Stimulated activated CD4-positive, alpha-beta T cell treated with anti-CD3 and anti-CD28 coated beads, Interleukin-15, amount 100 ng/mL, for 24 hours (primary cell): ENCODE measurements around the gene OTOL1.
"Not testable (repeated sequence)": the region's sequence is repeated elsewhere in the genome, so short reads cannot be mapped to it uniquely, and the experiment has no call there.

Experiments
- DNase-seq: peaks from one replicate; pipeline ENCODE4 v3.0.0-alpha.2; 2020

The OTOL1 gene

DNA sequence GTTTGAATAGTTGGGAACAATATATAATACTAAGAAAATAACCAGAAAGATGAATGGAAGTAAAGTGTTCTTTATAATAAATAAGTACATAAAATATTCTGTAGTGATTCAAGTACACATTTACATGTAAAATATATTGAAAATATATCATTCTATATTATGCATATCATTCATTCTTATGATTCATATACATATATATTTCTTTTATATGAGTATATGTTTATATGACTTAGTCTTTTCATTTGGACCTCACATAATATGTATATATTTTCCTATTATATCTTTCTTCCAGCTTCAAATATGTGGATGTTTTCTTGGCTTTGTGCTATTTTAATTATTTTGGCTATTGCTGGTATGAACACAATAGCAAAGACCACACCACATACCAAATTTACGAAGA, at the start of gene OTOL1:
OTOL1 (plus strand) TSS at position 301 of the 400 bp plus-strand sequence; CDS start at position 301, 0 bp downstream.
- DNase-seq, result no peak

DNA sequence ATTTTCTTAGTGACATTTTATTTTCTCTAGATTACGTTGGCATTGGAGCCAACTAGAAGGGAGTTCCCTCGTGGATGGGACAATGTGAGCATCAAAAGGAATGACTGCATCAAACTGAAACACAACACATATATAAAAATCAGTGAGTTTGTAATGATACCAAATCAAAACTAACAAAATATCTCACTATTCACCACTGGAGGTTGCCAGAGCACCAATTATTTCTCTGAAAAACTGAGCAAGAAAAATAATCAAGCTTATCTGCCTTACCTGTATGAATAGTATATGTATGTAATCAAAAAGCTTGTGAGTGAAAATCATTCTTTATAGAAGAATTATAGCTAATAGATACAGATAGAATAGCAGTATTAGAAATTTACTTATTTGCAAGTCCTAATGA, 46.8 kb upstream of the OTOL1 start:
- no peak for DNase-seq

DNA sequence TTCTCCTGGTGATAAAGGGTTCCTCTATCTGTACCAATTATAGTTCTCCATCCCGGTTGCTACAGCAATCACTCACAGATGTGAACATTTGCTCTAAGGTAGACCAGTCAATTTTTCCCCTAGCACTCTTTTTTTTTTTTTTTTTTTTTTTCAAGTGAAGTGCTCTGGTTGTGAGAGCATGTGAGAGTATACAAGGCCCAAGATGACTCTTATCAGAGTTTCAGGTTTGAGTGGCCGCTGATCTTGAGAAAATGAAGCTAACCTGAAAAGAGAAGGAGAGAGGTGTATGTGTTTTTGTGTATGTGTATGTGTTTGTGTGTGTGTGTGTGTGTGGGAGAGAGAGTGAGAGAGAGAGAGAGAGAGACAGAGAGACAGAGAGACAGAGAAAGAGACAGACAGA, 44.4 kb upstream of the OTOL1 start:
- DNase-seq, result no peak

DNA sequence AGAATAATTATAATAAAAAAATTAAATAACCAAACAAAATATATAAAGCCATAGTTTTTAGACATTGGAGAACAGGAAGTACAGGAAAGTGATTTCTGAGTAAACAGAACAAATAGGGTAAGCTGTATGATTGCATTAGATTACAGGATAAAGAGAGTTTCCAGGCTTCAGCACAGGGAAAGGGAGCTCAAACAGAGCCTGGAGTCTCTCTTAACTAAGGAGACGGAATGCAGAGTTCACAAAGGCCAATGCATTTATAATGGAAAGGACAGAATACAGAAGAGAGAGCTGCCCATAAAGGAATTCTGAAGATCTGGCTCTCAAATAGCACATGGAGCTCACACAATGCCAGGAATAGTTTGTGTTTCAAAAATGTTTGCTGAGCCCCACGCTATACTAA, 42.0 kb upstream of the OTOL1 start:
- DNase-seq, result no peak

DNA sequence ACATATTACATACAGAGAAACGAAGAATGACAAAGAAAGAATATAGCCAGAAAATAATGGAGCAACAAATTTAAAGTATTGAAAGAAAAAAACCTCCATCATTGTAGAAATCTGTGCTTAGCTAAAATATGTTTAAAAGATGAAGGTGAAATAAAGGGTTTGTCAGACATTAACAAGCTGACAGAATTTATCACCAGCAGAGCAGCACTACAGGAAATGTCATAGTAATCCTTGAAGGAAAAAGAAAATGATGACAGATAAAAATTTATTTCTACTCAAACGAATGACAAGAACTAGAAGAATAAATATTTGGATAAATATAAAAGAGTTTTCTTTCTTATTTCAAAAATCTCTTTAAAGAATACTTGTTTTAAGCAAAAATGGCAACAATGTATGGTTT, 40.6 kb upstream of the OTOL1 start:
- no peak for DNase-seq

DNA sequence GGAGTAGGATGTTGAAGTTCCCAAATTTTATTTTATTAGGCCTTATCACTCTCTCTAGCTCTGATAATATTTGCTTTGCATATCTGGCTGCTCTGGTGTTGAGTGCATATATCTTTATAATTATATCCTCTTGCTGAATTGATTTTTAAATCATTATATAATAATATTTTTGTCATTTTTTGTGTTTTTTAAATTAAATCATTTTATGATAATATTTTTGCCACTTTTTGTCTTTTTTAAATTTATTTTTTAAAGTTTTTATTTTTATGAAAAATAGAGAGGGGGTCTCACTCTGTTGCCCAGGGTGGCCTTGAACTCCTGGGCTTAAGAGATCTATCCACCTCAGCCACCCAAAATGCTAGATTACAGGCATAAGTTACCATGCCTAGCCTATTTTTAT, 34.5 kb upstream of the OTOL1 start:
- no peak for DNase-seq

DNA sequence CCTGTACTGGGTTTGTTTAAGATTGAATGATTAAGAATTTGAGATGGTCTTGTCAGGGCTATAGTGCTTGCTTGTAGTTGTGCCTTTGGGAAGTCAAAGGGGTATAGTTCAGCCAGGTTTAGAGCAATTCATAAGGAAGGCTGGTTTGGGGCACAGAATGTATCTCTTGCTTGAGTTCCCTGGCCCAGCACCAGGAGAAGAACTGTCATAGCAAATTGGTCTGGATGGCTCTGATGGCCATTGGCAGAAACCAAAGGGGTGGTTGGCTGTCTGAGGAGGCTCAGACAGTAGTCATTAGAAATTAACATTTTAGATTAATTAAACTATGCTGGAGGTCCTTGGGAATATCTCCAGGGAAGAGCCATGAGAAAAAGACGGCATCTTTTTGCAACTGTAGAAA, 25.4 kb upstream of the OTOL1 start:
- DNase-seq, result no peak

DNA sequence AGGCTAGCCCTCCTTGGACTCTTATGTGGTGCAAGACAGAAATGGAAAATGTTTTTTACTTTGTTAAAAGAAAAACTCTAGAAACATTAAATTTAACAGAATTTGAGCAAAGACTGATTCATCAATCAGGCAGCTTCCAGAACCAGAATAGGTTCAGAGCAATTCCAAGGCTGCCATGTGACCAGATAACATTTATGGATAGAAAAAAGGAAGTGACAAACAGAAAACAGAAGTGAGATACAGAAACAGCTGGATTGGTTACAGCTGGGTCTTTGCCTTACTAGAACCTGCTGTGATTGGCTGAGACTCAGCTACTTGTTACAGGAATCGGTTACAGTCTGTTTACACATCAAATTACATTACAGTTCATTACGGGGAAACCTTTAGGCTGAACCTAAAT, 22.5 kb upstream of the OTOL1 start:
- DNase-seq, result no peak

DNA sequence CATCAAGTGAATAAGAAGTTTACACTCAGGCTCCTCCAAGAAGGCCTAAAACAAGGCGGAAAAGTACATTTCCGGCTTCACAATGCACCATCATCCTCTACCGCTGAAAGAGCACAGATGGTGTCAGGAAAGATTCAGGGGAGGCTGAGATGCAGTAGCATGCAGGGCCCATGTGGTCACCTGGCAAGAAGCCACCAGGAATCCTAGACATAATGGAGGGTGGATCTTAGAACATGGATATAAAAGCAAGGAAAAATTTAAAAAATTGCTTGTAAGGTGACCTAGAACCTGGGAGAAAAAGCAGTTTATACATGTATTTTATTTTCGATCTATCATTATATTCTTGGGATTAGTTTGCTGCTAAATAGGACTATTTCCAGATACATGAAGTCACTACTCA, 21.9 kb upstream of the OTOL1 start:
- no peak for DNase-seq

DNA sequence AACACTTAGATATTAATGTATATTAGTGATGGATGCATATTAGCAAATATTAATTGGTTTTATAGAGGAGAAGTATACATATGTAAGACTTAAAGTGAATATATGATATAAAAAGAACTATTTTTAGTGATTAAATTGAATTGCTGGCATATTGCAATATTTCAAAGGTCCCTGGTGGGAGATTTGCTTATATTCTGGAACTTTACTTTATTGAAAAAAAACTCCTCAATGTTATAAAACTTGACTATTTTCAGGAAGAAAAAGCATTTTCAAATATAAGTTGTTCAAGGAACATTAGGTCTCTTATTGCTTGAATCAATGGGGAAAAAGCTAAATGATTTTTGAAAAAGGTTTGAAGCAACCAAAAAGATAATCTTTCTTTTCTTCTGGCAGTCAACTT, 21.4 kb upstream of the OTOL1 start:
- DNase-seq, result no peak

DNA sequence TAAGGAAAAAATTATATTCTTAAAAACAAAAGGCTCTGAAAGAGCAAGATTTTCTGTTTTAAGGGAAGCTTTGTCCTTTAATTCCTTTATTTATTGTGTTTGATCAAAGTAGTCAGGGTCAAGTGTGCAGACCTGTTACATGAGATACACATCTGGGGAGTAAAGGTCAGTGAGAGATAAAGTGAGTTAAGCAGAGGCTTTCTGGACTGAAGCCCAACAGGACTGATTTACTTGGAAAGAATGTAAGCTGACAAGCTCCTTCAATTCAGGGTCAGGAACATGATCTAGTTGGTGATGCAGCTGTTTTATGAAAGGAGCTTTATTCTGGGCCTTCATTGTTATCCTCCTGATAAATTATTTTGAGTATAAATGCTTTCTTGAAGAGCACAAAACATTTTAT, 20.7 kb upstream of the OTOL1 start:
- DNase-seq, result no peak

DNA sequence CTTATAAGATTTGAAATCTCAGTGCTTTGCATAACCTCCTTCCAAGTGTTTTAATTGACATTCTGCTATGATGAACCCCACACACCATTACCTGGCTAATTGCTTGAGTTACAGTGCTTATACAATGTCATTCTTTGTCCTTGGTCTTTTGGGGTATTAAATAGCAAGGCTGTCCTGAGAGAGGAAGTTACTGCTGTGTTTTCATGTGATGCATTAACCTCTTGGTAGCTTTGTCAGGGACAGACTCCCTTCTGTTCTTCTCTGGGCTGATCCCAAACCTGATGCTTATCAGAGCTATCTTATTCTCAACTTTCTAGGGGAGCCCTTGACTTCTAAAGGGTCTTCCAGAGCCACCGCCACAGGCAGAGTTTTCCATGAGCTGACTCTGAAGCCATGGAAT, 12.4 kb upstream of the OTOL1 start:
- no peak for DNase-seq

DNA sequence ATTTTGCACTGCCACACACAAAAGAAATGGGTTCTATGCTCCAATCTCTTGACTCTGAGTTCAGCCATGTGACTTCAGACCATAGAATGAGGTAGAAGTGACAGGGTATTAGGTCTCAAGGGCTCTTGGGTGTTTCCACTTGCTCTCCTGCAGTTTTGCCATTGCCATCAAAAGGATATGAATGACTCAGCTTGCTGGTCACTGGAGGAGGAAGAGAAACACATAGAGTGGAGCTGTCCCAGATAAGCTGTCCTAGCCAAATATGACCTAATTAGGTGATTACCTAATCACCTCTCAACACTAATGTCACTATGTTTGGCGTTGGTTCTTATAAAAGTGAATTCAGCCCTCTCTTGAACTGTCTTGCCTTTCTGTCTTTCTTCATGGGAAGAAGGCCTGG, 8.3 kb upstream of the OTOL1 start:
- DNase-seq, result not testable (repeated sequence)

DNA sequence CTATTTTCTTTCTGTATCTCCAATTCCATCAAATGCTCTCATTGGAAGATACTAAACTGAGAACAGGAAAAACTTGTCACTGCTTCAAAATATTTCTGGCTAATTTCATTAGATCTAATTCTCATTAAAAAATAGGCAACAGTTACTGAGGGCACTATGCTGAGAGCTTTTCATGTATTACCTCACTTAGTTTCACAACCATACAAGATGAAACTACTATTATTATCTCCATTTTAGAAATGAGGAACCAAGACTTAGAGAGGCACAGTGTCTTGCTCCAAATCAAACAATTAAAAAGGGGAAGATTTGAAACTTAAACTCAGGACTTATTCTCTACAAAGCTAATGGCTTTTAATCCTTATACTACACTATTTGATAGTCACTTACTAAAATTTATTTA, 7.2 kb upstream of the OTOL1 start:
- no peak for DNase-seq

DNA sequence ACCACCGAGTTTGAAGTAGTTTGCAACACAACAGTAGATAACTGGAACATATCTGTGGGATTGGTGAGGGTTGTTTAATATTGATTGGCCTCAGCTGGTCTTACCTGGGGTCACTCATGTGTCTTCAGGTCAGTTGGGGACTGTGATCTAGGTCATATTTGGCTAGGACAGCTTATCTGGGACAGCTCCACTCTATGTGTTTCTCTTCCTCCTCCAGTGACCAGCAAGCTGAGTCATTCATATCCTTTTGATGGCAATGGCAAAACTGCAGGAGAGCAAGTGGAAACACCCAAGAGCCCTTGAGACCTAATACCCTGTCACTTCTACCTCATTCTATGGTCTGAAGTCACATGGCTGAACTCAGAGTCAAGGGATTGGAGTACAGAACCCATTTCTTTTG, 5.8 kb upstream of the OTOL1 start:
- not testable (repeated sequence) for DNase-seq

DNA sequence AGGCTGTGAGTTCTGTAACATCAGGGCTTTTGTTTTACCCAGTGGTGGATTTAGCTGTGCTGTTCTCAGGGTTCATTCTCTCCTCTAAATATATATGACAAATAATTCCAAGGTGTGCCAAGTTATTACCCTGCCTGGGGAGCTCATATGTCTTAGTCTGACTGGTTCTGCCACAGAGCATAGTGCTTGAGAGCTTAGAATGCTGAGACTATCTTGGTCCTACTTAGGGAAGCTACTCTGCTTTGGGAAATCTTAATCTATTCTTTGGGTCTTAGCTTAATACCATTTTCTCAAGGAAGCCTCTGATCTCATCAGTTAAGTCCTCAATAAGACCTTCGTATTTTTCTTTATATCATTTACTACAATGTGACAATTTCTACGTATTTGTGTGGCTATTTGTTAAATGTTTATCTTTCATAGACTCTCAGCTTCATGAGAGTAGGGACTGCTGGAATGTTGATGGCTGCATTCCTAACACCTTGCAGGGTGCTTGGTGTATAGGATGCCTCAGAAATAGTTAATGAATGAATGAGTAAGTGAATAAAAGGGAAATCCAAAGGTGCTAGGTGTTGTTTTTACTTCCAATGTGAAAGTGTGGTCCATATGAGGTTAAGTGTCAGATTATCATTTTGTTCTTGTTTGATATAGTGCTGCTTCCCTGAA, 1.8 kb downstream of the OTOL1 start:
- DNase-seq, result no peak

DNA sequence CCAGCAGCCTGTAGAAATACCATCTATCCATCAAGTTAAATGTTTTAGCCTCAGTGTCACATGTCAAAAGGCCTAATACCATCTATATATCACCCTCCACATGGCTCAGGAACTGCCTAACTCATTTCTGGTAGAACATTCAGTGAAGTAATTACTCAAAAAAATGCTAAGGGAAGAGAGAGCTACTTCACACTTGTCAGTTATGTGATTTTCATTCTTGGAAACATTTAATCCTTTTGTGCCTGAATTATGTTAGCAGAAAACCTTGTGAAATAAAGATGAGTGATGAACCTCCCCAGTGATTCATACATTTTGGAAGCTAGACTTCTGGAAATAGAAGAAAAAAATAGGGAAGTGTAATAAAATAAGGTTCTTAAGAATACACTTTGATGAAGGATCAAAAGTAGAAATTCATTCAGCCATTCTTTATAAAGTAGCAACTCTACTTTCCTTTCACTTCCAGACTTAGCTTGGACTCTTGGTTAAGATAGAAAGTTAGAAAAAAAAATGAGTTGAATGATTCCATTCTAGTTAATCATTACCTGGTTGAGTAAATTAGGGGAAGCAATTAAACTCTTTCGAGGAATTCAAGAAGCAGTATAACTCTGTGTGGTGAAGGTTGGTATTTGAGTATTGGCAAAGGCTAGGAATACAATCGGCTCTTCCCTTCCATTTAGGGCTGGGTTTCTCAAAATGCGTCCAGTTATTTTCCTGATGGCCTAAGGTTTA, 3.6 kb downstream of the OTOL1 start:
- DNase-seq, result no peak

DNA sequence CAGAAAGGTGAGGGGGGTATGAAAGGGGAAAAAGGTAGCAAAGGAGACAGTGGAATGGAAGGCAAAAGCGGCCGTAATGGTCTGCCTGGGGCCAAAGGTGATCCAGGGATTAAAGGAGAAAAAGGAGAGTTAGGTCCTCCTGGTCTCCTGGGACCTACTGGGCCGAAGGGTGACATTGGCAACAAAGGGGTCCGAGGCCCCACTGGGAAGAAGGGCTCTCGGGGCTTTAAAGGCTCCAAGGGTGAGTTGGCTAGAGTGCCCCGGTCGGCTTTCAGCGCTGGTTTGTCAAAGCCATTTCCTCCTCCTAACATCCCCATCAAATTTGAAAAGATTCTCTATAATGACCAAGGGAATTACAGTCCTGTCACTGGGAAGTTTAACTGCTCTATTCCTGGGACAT, 6.7 kb downstream of the OTOL1 start:
- no peak for DNase-seq

DNA sequence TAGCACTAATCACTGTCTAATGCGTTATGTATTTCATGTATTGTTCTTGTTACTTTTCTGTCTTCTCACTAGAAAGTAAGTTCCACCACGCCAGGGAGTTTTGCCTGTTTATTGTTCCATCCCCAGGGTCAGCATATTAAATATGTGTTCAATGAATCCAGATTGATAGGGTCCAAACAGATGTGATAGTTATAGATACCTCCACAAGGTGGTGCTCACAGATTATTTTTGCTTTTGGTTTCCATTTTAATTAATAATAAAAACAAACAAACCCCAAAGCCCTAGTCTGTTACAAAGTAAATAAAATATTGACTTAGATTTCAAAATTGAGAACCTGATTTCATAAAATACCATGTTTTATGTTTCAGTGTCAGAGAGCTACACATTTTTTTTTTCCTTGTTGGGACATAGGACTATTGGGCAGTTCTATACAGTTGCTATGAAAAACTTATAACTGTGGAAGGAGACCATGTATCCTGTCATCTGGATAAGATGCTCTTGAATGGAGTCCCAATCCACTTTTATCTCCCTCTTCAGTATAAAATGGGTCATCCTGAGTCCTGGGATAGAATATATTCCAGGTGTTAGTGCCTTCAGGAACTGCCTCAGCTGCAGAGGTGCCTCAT, 12.4 kb downstream of the OTOL1 start:
- DNase-seq, result no peak

DNA sequence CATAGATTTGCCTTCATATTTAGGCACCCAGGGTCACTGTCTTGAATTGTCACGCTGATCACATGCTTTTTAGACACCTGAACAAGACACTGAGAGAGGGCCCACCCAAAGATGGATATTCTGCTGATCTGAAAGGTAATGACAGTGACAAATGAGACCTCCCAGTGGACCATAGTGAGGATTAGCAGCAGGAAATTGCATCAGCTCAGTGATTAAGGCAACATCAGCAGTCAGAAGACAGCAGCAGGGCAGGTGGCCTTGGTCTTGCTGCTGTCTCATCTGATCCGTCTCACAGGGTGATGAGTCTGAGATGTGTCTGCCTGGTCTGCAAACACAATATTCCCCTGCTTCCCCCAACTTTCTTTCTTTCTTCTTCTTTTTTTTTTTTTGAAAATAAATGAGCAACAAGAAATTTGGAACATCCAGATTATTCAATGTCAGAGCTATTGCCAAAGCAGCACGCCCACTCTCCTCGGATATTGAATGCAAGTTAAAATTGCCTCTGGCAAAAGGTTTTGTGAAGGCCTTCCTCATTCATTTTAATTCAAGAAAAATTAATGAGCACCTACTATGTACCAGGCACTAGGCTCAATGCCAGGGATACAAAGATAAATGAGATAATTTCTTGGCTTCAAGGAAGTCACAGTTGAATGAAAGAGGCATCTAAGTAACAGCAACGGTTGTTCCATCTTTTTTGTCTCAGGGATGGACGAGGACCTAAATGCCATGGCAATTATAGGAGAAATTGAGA, 14.1 kb downstream of the OTOL1 start:
- no peak for DNase-seq

DNA sequence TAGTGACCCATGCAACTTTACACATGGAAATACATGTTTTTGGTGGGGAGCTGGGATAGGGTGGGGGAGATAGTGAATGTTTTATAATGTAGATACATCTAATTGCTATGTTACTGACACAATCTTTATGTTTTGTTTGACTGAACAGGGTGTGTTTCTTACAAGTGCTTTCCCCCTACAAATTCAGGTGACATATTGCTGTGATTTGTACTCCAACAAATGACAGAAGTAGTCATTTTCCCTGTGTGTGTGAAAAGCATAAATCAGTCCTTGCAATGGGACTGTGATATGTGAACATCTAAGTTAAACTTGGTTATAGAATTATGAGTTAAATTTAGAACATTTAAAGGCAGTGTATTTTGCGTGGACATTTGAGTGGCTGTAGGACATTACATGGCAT, 27.3 kb downstream of the OTOL1 start:
- DNase-seq, result no peak

DNA sequence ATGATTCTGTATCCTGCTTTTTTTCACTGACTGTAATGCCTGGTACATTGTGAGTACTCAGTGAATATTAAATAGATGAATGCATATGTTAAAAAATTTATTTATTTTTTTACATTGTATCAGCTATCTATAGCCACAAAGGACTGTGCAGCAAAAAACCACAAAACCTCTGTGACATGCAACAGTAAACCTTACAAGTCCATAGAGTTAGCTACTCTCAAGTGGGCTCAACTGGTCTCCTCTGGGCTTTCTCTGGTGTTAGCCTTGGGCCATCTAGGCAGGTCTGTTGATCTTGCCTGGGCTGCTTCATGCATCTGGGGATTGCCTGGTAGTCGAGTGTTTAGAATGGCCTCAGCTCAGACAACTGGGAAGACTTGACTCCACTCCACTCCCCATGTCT, 35.3 kb downstream of the OTOL1 start:
- no peak for DNase-seq

DNA sequence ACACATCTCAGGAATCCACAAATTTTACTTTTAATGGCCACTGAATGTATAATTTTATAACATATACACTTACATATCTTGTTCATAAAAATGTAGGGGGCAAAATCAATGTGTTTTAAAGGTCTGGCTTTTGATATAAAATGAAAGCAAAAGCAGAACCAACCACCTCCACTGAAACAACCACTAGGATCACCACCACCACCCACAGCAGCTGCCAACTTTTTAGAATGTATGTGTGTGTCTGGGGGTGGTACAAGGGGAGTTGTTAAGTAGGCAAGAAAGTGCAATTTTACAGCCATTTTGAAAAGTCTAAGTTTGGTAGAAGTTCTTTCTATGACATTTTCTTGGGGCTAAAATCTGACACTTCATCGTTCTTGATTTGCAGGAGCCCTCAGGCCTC, 44.0 kb downstream of the OTOL1 start:
- no peak for DNase-seq

DNA sequence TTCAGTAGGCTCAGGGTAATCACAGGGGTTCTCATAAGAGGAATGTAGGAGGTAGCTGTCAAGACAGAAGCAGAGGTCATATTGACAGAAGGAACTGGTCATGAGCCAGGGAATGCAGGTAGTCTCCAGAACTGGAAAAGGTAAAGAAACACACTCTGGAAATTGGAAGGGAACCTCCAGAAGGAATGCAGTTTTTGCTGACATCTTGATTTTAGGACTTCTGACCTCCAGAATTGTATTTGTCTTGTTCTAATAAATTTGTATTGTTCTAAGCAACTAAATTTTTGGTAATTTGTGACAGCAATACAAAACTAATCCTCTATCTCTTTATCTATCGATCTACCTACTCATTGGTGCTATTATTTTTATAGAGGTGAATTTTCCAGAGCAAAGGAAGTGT, 49.2 kb downstream of the OTOL1 start:
- no peak for DNase-seq
